Measurements from ENCODE around the gene HEY2.
A peak's percentile ranks its signal among the peaks of the same experiment; 100 is the strongest.

Gene HEY2

GRCh38 chr6:125746019-125746414 is 3.4 kb upstream of the HEY2 start:
- Histone ChIP-seq H3K9me3 (ENCODE audit: low read length) (no peaks in the 10 kb centered on the region), H3K27ac (ENCODE audit: low read depth, low read length) (no peak overlapping the region), H3K4me3 (ENCODE audit: low read depth in 1 of 2, low read length in 2 of 2) (peak overlapping the region in 1 of 2 donors; percentile 84), H3K36me3 (ENCODE audit: insufficient read depth, low read length) (no peaks in the 10 kb centered on the region), H3K9ac (ENCODE audit: low read length) (no peak overlapping the region), H3K4me1 (ENCODE audit: insufficient read depth, low read length) (peaks cover 13% of the 10 kb centered on the region), H3K27me3 (ENCODE audit: control insufficient read depth in 1 of 2, insufficient read depth in 2 of 2, low read length in 2 of 2) (peaks cover 18 to 26% of the 10 kb centered on the region in 2 donors)

GRCh38 chr6:125746731-125747588 is 2.5 kb upstream of the HEY2 start:
- Histone ChIP-seq H3K4me3 (ENCODE audit: low read depth in 1 of 2, low read length in 2 of 2) (peak overlapping the region; percentile 77 to 84), H3K9me3 (ENCODE audit: low read length) (no peaks in the 10 kb centered on the region), H3K36me3 (ENCODE audit: insufficient read depth, low read length) (no peaks in the 10 kb centered on the region), H3K27me3 (ENCODE audit: control insufficient read depth in 1 of 2, insufficient read depth in 2 of 2, low read length in 2 of 2) (peaks cover 24 to 34% of the 10 kb centered on the region in 2 donors), H3K9ac (ENCODE audit: low read length) (no peak overlapping the region), H3K27ac (ENCODE audit: low read depth, low read length) (peak overlapping the region; percentile 36), H3K4me1 (ENCODE audit: insufficient read depth, low read length) (peaks cover 13% of the 10 kb centered on the region)

- Histone ChIP-seq H3K4me1 (ENCODE audit: insufficient read depth, low read length) (peaks cover 13% of the 10 kb centered on the region), H3K9ac (ENCODE audit: low read length) (peak overlapping the region; percentile 58), H3K9me3 (ENCODE audit: low read length) (no peaks in the 10 kb centered on the region), H3K27me3 (ENCODE audit: control insufficient read depth in 1 of 2, insufficient read depth in 2 of 2, low read length in 2 of 2) (peaks cover 24 to 34% of the 10 kb centered on the region in 2 donors), H3K4me3 (ENCODE audit: low read depth in 1 of 2, low read length in 2 of 2) (peak overlapping the region; percentile 77 to 84), H3K27ac (ENCODE audit: low read depth, low read length) (peak overlapping the region; percentile 83), H3K36me3 (ENCODE audit: insufficient read depth, low read length) (no peaks in the 10 kb centered on the region)
These were observed 1.6 kb upstream of the HEY2 start for GRCh38 chr6:125747589-125748405.

- peaks cover 24 to 34% of the 10 kb centered on the region in 2 donors for H3K27me3 ChIP-seq (ENCODE audit: control insufficient read depth in 1 of 2, insufficient read depth in 2 of 2, low read length in 2 of 2)
- H3K9ac ChIP-seq (ENCODE audit: low read length): peak overlapping the region; percentile 58
- H3K36me3 ChIP-seq (ENCODE audit: insufficient read depth, low read length): no peaks in the 10 kb centered on the region
- peaks cover 13% of the 10 kb centered on the region for H3K4me1 ChIP-seq (ENCODE audit: insufficient read depth, low read length)
- no peaks in the 10 kb centered on the region for H3K9me3 ChIP-seq (ENCODE audit: low read length)
- H3K27ac ChIP-seq (ENCODE audit: low read depth, low read length): peak overlapping the region; percentile 83
- peak overlapping the region; percentile 77 to 84 for H3K4me3 ChIP-seq (ENCODE audit: low read depth in 1 of 2, low read length in 2 of 2)
These were observed 843 bp upstream of the HEY2 start for GRCh38 chr6:125748406-125749172.

GRCh38 chr6:125749865-125750691 is 646 bp downstream of the HEY2 start:
- peaks cover 13% of the 10 kb centered on the region for H3K4me1 ChIP-seq (ENCODE audit: insufficient read depth, low read length)
- peaks cover 24 to 34% of the 10 kb centered on the region in 2 donors for H3K27me3 ChIP-seq (ENCODE audit: control insufficient read depth in 1 of 2, insufficient read depth in 2 of 2, low read length in 2 of 2)
- peak overlapping the region; percentile 53 for H3K27ac ChIP-seq (ENCODE audit: low read depth, low read length)

GRCh38 chr6:125750692-125751333 is 1.4 kb downstream of the HEY2 start:
- H3K27ac ChIP-seq (ENCODE audit: low read depth, low read length): no peak overlapping the region
- H3K9me3 ChIP-seq (ENCODE audit: low read length): no peaks in the 10 kb centered on the region
- H3K27me3 ChIP-seq (ENCODE audit: control insufficient read depth in 1 of 2, insufficient read depth in 2 of 2, low read length in 2 of 2): peaks cover 24 to 34% of the 10 kb centered on the region in 2 donors
- H3K4me3 ChIP-seq (ENCODE audit: low read depth in 1 of 2, low read length in 2 of 2): peak overlapping the region in 1 of 2 donors; percentile 77
- no peak overlapping the region for H3K9ac ChIP-seq (ENCODE audit: low read length)
- H3K36me3 ChIP-seq (ENCODE audit: insufficient read depth, low read length): no peaks in the 10 kb centered on the region
- peaks cover 13% of the 10 kb centered on the region for H3K4me1 ChIP-seq (ENCODE audit: insufficient read depth, low read length)

More at GRCh38 chr6:125749865-125750691, 646 bp downstream of the HEY2 start:
- H3K36me3 ChIP-seq (ENCODE audit: insufficient read depth, low read length): no peaks in the 10 kb centered on the region
- H3K4me3 ChIP-seq (ENCODE audit: low read depth in 1 of 2, low read length in 2 of 2): peak overlapping the region; percentile 77 to 84
- peak overlapping the region; percentile 66 for H3K9ac ChIP-seq (ENCODE audit: low read length)
- no peaks in the 10 kb centered on the region for H3K9me3 ChIP-seq (ENCODE audit: low read length)

GRCh38 chr6:125751334-125751916 is 2.0 kb downstream of the HEY2 start:
- no peak overlapping the region for H3K27ac ChIP-seq (ENCODE audit: low read depth, low read length)
- H3K9me3 ChIP-seq (ENCODE audit: low read length): no peaks in the 10 kb centered on the region
- no peak overlapping the region for H3K9ac ChIP-seq (ENCODE audit: low read length)
- H3K4me3 ChIP-seq (ENCODE audit: low read depth in 1 of 2, low read length in 2 of 2): no peak overlapping the region
- H3K36me3 ChIP-seq (ENCODE audit: insufficient read depth, low read length): no peaks in the 10 kb centered on the region
- H3K27me3 ChIP-seq (ENCODE audit: control insufficient read depth in 1 of 2, insufficient read depth in 2 of 2, low read length in 2 of 2): peaks cover 24 to 34% of the 10 kb centered on the region in 2 donors
- peaks cover 13% of the 10 kb centered on the region for H3K4me1 ChIP-seq (ENCODE audit: insufficient read depth, low read length)

GRCh38 chr6:125752773-125753172 is 3.3 kb downstream of the HEY2 start:
- Histone ChIP-seq H3K27ac (ENCODE audit: low read depth, low read length) (no peak overlapping the region), H3K4me3 (ENCODE audit: low read depth in 1 of 2, low read length in 2 of 2) (no peak overlapping the region), H3K4me1 (ENCODE audit: insufficient read depth, low read length) (peaks cover 13% of the 10 kb centered on the region), H3K9ac (ENCODE audit: low read length) (no peak overlapping the region), H3K9me3 (ENCODE audit: low read length) (no peaks in the 10 kb centered on the region), H3K36me3 (ENCODE audit: insufficient read depth, low read length) (no peaks in the 10 kb centered on the region), H3K27me3 (ENCODE audit: control insufficient read depth in 1 of 2, insufficient read depth in 2 of 2, low read length in 2 of 2) (peaks cover 20 to 25% of the 10 kb centered on the region in 2 donors)

- Histone ChIP-seq H3K27me3 (ENCODE audit: control insufficient read depth in 1 of 2, insufficient read depth in 2 of 2, low read length in 2 of 2) (peaks cover 18 to 24% of the 10 kb centered on the region in 2 donors), H3K9ac (ENCODE audit: low read length) (no peak overlapping the region), H3K4me3 (ENCODE audit: low read depth in 1 of 2, low read length in 2 of 2) (no peak overlapping the region), H3K27ac (ENCODE audit: low read depth, low read length) (no peak overlapping the region), H3K9me3 (ENCODE audit: low read length) (no peaks in the 10 kb centered on the region), H3K36me3 (ENCODE audit: insufficient read depth, low read length) (no peaks in the 10 kb centered on the region), H3K4me1 (ENCODE audit: insufficient read depth, low read length) (peaks cover 13% of the 10 kb centered on the region)
These were observed 3.9 kb downstream of the HEY2 start for GRCh38 chr6:125753218-125753936.
